Measurements from ENCODE around the gene SLC38A4. TPM values are rescaled to one million over a fixed set of nuclear protein-coding genes. Genes with fewer than 3 reads are reported as not detected.
A peak's percentile ranks its signal among the peaks of the same experiment; 100 is the strongest.

Gene SLC38A4
- polyA plus RNA-seq, 1 of the 3 experiments (the other 2 are of a cell fraction) = 66.7 TPM

GRCh38 chr12:46875095-46875494 is 49.3 kb upstream of the SLC38A4 start:
- Histone ChIP-seq H2AFZ (ENCODE audit: low read depth) (no peak overlapping the region), H3K79me2 (ENCODE audit: insufficient read depth) (no peaks in the 10 kb centered on the region), H3K9me2 (no peaks in the 10 kb centered on the region), H3K4me1 (ENCODE audit: control insufficient read depth in 1 of 2, insufficient read depth in 2 of 2, low read depth in 1 of 2, low read length in 1 of 2) (no peaks in the 10 kb centered on the region), H3K4me3 (ENCODE audit: low read depth in 2 of 2, low read length in 1 of 2) (no peak overlapping the region), H3K27ac (ENCODE audit: low read depth in 2 of 2, low read length in 1 of 2) (no peak overlapping the region), H3K36me3 (replicated peaks in 1 of 2; ENCODE audit: control insufficient read depth in 1 of 2, insufficient read depth in 2 of 2, low read length in 1 of 2) (no peaks in the 10 kb centered on the region), H3F3A (replicated peaks; ENCODE audit: insufficient read depth) (no peaks in the 10 kb centered on the region), H3K27me3 (ENCODE audit: insufficient read depth) (no peaks in the 10 kb centered on the region), H3K9ac (no peak overlapping the region), H3K4me2 (no peak overlapping the region), H3K9me3 (peaks cover 11% of the 10 kb centered on the region; the same call in 1 of the 2 replicates), H4K20me1 (ENCODE audit: insufficient read depth) (no peaks in the 10 kb centered on the region)
- CTCF ChIA-PET = no interaction called here
- TF ChIP-seq RFX5 (IDR thresholded peaks at IDR 0.05; ENCODE audit: low read length) (no peak), CHD2 (IDR thresholded peaks at IDR 0.05; ENCODE audit: low read length, partially characterized antibody) (no peak), TEAD4 (IDR thresholded peaks at IDR 0.05; ENCODE audit: borderline replicate concordance, insufficient read depth) (no peak), RAD21 (IDR thresholded peaks at IDR 0.05; ENCODE audit: low read length) (no peak), CTCF (IDR thresholded peaks at IDR 0.05) (no peak), USF2 (IDR thresholded peaks at IDR 0.05; ENCODE audit: borderline replicate concordance, low read depth, low read length) (no peak), FOSL2 (IDR thresholded peaks at IDR 0.05; ENCODE audit: borderline replicate concordance, low read depth) (no peak), MEF2A (IDR thresholded peaks at IDR 0.05; ENCODE audit: borderline replicate concordance, low read depth) (no peak), GATA2 (CRISPR knock-in tag; IDR thresholded peaks at IDR 0.05) (no peak), MXI1 (IDR thresholded peaks at IDR 0.05; ENCODE audit: low read depth, low read length) (no peak), ELF1 (IDR thresholded peaks at IDR 0.05) (no peak), EZH2phosphoT487 (IDR thresholded peaks at IDR 0.05; ENCODE audit: borderline replicate concordance, low read depth) (no peak), EP300 (IDR thresholded peaks at IDR 0.05; ENCODE audit: borderline replicate concordance in 1 of 2, low read depth in 1 of 2, low read length in 1 of 2) (no peak)
- WGBS (ENCODE audit: low lambda C conversion rate) = 29% methylated on average over 1 of the region's 1 CpG
- POLR2A ChIA-PET = no interaction called here
- DNase-seq = no peak

DNA sequence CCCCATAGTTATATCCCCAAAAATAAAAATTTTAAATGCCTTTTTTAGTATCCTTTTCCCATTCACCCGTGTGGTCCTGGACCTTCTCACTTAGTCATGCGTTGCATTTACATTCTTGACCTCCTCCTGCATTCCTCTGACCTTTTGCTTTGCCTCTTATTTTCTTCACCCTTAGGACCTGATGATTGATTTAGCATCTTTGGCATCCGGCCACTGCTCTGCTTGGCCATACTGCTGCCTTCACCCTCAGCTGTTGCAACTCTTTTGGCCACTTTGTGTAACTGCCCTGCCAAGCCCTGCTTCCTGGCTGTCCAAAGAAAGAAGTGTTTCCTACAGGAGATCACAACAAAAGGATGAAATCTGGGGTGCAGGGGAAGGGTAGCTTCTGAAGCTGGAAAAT is 48.8 kb upstream of the SLC38A4 start:
- ChIA-PET CTCF (interaction anchor here (1.2 kb wide), 1 partner anchor 147 kb away, joined by 3 read pairs; no protein-coding TSS in a partner anchor), POLR2A (no interaction called here)
- Histone ChIP-seq H3K9ac (no peak overlapping the region), H3K4me1 (ENCODE audit: control insufficient read depth in 1 of 2, insufficient read depth in 2 of 2, low read depth in 1 of 2, low read length in 1 of 2) (no peaks in the 10 kb centered on the region), H4K20me1 (ENCODE audit: insufficient read depth) (no peaks in the 10 kb centered on the region), H3K4me3 (ENCODE audit: low read depth in 2 of 2, low read length in 1 of 2) (no peak overlapping the region), H3K4me2 (no peak overlapping the region), H3K9me3 (peaks cover 11% of the 10 kb centered on the region; the same call in 1 of the 2 replicates), H3K27ac (ENCODE audit: low read depth in 2 of 2, low read length in 1 of 2) (no peak overlapping the region), H3K79me2 (ENCODE audit: insufficient read depth) (no peaks in the 10 kb centered on the region), H3K36me3 (replicated peaks in 1 of 2; ENCODE audit: control insufficient read depth in 1 of 2, insufficient read depth in 2 of 2, low read length in 1 of 2) (no peaks in the 10 kb centered on the region), H3F3A (replicated peaks; ENCODE audit: insufficient read depth) (no peaks in the 10 kb centered on the region), H3K27me3 (ENCODE audit: insufficient read depth) (no peaks in the 10 kb centered on the region), H2AFZ (ENCODE audit: low read depth) (no peak overlapping the region), H3K9me2 (no peaks in the 10 kb centered on the region)
- WGBS (ENCODE audit: low lambda C conversion rate) = 11% methylated on average over 3 of the region's 3 CpGs
- TF ChIP-seq GABPA (IDR thresholded peaks at IDR 0.05; ENCODE audit: low read depth) = no peak
- TF ChIP-seq JUND (IDR thresholded peaks at IDR 0.05) = no peak
- TF ChIP-seq TAF1 (IDR thresholded peaks at IDR 0.05; ENCODE audit: borderline replicate concordance, low read depth, low read length) = no peak
- TF ChIP-seq NFIC (IDR thresholded peaks at IDR 0.05; ENCODE audit: borderline replicate concordance) = peak; percentile 23; the same call in 1 of the 2 replicates
- no peak for DNase-seq

Measured in SK-N-SH (cell line).